ENCODE measurements around the gene HOXC6.

The HOXC6 gene

GRCh38 chr12:54002915-54003389, 25.3 kb upstream of the HOXC6 start:
- no peak for DNase-seq

DNA sequence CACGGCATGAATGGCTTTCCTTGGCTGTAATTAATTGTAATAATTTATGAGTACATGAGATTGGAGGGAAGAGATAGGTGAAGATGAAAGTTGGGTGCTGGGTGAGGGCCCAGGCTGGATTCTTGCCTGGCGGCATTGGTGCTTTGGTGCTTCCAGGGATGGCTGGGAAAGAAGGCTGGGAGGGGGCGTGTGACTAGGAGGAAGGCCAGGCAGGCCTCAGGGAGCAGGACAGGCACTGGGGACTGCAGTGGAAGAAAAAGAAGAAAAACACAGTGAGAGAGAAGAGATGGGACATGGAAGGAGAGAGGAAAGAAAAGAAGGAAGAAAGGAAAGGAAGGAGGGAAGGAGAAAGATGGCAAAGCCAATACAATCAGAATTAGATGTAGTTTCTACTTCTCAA, 24.6 kb upstream of the HOXC6 start:
- DNase-seq, result no peak

DNA sequence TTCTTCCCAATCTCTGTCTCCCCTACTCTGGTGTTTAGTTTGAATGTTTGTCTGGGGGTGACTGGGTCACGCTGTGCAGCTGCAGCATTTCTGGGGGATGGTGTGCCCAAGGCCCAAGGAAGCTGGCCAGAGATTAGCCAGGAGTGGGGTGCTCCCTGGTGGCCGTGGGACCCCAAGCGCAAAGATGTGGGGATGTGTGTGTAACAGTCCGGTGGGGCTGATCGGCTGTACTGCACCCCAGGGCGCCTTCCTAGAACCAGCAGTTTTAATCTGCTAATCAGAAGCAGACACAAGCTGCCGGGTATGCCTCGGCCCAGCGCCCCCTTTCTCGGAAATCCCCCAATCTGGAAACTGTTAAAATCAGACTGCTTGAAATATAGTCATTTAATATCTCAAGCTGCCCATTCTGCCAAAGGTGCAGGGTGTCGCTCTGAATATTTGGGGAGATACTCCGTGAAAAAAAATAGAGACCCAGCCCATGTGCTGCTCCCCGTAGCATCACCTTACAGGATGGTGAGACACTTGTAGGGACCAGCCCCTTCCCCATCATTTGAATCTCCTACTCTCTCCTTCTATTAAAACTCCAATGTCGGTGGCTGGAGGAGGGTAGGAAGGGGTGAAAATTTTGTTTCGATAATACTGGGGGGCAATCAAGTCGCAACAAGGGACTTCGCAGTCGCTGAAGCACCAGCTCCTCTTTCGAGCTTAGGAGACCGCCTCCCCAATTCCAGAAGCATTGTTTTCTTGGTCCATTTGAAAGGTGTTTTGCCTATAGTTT, 24.0 kb upstream of the HOXC6 start:
- no peak for DNase-seq

DNA sequence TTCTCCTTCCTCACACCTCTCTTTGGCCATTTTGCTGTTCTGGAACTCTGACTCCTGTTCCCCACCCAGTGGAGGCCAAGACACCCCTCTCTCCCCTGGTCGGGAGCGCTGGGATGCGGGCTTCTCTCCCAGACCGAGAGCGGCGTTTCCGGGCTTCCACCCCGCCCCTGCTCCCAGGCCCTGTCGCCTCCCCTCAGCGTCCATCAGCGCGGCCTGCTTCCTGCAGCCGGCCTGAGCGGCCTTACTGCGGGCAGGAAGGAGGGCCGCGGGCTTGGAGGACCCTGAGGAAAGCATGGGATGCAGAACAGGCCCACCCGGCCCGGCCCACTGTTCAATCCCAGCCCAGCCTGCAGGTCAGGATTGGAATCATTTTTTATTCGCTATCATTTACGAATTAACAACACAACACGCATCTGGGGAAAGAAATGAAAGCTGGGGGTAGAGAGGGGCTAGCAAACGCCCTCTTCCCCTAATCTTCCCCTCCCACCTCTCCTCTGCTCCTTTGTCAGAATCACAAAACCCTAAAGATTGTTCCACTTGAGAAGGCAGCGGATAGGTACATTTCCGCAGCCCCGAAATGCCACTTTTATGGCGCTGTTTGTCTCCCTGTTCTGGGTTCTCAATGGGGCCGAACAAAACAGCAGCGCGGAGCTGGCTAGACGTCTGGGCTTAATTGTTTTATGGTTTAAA, 23.3 kb upstream of the HOXC6 start:
- no peak for DNase-seq

GRCh38 chr12:54005531-54005852, 22.7 kb upstream of the HOXC6 start:
- no peak for DNase-seq

- DNase-seq, result peak; percentile 7
Observed at GRCh38 chr12:54005853-54006558, 22.2 kb upstream of the HOXC6 start.

DNA sequence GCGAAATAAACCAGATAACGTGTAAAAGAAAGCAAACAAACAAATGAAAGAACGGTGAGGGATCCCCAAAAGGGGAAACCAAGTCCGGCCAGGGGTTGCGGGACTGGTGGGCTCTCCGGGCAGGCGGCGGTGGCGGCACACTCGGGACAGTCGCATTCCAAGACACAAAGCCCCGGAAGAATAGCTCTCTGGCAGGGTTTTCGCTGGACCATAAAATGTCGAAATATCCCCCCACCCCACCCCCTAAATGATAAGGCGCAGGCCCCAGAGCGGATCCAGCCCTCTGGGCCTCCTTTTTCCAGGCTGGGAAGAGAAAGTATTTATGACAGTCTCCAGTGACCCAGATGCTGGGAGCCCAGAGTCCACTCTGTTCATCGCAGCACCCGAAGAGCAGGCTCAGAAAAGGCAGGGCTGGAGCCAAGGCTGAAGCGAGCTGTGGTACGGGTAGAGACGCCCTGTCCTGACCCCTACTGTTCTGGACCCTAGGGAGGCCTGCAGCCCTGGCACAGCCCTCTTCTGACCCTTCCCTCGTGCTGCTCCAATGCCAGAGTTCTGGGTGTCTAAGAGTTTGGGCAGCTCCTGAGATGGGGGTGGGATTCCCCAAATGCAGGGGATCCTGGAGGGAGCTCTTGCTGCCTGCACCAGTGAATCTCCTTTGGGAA, 21.6 kb upstream of the HOXC6 start:
- DNase-seq, result no peak

- no peak for DNase-seq
Observed at GRCh38 chr12:54007538-54008259, 20.5 kb upstream of the HOXC6 start.

DNA sequence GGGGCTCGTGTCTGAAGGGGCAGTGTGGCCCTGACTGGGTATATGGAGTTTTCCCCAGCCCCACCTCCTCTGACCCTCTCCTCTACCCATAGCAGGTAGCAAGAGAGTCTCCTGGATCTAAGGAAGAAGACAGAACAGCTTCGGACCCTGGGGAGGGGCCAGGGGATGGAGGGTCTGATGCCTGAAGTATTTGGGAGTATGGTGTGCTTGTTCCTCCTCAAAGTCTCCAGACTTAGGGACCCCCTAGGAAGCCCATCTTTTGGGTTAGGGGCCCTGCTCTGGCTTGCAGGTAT, 20.0 kb upstream of the HOXC6 start:
- DNase-seq, result no peak

- DNase-seq, result no peak
Observed at GRCh38 chr12:54009171-54010052, 18.8 kb upstream of the HOXC6 start.

DNA sequence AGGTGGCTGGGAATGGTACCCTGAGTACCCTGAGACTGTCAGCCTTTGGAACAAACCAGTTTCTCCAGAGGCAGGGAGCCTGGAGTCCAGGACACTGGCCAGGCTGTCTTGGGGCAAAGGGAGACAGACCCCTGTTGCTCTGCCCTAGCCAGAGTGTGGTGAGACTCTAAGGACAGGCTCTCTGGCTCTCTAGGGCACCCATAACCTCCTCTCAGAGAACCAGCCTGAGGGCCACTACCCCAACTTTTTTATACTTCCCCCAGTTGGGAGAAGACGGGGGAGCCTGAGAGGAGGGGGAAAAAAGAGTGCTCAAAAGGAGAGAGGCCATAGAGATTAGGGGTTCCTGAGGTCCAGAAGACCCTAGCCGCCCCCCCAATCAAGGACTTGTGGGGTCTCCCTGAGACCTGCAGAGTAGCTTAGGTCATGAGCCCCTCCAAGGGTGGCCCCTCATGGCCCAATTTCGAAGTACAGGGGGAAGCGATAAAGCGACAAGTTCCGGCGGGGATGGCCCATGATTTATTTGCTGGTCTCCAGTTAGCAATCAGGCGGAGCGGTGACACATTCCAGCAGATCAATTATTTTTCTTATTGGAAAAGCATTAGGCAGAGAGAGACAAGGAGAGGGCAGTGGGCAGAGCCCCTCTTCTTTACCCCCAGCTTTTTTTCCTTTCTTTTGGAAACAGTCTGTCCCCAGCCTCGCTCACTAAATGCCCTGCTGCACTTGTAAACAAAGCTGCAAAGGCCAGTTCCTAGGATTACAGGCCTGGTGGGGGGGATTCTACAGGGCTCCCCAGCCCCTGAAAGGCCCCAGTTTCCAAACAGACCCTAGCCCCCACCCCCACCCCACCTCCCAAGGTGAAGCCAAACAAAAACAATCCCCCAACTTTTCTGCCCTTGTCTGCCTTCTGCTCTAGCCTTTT, 17.9 kb upstream of the HOXC6 start:
- DNase-seq, result no peak

GRCh38 chr12:54010972-54011664, 17.1 kb upstream of the HOXC6 start:
- DNase-seq, result no peak

GRCh38 chr12:54011665-54012532, 16.3 kb upstream of the HOXC6 start:
- no peak for DNase-seq

GRCh38 chr12:54012631-54013409, 15.4 kb upstream of the HOXC6 start:
- no peak for DNase-seq

DNA sequence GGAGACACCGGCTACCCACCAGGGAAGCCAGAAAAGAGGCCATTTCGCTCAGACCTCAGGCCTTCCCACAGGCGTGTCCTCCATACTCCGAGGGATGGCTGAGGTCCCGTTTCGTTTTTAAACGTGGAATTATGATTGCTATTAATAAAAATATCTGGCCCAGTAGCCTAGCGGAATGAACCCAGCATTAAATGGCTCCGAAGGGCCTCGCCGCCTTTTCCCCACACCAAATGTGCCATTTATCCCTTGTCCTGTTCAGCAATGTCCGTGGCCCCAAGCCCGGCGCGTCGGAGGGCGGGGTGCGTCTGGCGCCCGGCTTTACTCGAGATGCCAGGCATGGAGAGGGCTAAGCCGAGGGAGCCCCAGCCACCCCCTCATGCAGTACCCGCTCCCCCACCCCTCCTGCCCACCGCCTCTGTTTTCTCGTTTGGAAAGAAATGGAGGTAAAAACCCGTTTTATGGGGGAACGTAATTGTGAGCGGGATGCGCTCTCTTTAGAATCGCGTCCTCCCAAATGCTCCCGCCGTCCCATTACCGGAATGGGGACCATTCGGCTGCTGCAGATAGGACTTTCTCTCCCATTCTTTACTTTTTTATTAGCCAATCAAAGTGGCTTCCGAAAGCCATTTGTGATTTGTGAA, 13.7 kb upstream of the HOXC6 start:
- DNase-seq, result no peak

DNA sequence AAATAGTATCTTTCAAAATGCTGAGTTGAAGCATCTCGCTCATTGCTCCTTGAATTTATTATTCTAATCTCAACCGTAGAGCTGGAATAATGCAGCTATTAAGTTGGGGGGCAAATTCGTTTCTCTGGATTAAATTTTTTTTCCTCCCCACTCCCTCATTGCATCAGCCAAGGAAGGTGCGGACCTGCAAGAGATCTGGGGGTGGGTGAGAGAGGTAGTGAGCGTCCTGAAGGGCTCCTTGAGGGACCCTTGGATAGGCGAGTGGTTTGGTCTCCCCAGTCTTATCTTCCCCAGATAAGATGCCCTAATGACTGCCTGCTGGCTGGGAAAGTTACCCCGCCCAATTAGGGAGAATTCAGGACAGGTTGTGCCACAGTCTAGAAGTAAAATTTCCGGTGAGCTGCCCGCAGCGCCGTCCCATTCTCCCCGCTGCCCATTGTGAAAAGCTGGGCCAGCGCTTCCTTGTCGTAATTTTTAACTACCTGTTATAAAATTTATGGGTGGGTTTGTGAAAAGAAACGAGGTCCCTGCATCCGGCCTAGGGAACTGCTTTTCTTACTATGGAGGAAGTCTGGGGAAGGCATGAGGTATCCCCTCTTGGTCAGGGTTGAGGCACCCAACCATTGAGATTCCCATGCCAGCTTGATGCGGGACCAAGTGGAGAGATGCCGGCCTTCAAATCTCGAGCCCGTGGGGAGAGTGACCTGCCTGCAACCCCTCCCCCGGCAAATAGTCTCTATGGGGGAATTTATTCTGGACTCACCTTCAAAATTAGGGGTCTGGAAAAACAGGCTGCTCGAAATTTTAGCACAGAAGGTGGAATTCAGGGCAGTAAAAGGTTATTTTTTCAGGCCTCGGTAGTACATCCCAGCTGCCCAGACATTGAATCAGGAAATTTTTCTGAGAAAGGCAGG, 13.0 kb upstream of the HOXC6 start:
- DNase-seq, result no peak

GRCh38 chr12:54016051-54016450, 12.2 kb upstream of the HOXC6 start:
- no peak for DNase-seq
